ENCODE data around the gene GAS7. TPM values are rescaled to one million over a fixed set of nuclear protein-coding genes. Genes with fewer than 3 reads are reported as not detected.
A peak's percentile ranks its signal among the peaks of the same experiment; 100 is the strongest.

Gene GAS7
- total RNA-seq, 1 donor: 8.6 TPM

DNA sequence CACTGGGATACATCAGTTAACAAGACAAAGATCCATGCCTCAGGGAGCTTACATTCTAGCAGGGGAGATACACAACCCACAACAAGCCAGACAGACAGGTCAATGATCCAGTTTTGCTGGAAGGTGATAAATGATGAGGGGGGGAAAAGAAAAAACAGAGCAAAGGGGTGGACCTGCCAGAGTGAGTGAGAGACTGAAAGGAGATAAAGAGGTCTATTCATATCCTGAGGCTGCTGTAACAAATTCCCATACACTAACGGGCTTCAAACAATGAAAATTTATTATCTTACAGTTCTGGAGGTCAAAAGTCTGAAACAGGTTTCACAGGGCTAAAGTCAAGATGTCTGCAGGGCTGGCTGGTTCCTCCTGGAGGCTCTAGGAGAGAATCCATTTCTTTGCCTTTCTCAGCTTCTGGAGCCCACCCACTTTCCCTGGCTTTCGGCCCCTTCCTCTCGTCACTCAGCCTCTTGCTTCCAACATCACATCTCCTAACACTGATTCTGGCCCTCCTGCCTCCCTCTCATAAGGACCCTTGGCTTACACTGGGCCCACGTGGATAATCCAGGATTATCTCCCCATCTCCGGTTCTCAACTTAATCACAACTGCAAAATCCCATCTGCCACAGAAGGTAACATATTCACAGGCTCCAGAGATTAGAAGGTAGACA lies 81.5 kb downstream of the GAS7 start:
- TF ChIP-seq, protein P1, sequence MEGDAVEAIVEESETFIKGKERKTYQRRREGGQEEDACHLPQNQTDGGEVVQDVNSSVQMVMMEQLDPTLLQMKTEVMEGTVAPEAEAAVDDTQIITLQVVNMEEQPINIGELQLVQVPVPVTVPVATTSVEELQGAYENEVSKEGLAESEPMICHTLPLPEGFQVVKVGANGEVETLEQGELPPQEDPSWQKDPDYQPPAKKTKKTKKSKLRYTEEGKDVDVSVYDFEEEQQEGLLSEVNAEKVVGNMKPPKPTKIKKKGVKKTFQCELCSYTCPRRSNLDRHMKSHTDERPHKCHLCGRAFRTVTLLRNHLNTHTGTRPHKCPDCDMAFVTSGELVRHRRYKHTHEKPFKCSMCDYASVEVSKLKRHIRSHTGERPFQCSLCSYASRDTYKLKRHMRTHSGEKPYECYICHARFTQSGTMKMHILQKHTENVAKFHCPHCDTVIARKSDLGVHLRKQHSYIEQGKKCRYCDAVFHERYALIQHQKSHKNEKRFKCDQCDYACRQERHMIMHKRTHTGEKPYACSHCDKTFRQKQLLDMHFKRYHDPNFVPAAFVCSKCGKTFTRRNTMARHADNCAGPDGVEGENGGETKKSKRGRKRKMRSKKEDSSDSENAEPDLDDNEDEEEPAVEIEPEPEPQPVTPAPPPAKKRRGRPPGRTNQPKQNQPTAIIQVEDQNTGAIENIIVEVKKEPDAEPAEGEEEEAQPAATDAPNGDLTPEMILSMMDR (IDR thresholded peaks at IDR 0.05; ENCODE audit: insufficient read depth, low read depth, low read length): no peak
- DNase-seq (ENCODE audit: low read depth): no peak
- H3K4me3 ChIP-seq (ENCODE audit: low read depth, low read length): no peak overlapping the region

DNA sequence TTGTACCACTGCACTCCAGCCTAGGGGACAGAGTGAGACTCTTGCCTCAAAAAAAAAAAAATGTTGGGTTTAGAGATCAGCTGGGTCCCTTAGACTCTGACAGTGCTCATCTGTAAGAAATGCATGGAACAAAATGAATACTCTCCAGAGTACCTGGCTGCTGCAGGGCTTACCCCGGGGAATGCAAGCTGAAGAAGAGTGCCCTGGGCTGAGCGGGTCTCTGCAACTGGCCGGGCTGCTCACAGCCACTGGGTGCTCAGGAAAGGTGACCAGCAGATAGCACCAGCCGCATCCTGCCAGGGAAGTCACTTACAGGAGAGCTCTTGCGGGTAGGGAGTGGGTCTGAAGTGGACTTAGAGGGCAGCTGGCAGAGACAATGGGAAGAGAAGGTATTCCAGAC lies 82.1 kb downstream of the GAS7 start:
- TF ChIP-seq, protein P1 (IDR thresholded peaks at IDR 0.05; ENCODE audit: insufficient read depth, low read depth, low read length): no peak
- DNase-seq (ENCODE audit: low read depth): no peak
- no peak overlapping the region for H3K4me3 ChIP-seq (ENCODE audit: low read depth, low read length)

DNA sequence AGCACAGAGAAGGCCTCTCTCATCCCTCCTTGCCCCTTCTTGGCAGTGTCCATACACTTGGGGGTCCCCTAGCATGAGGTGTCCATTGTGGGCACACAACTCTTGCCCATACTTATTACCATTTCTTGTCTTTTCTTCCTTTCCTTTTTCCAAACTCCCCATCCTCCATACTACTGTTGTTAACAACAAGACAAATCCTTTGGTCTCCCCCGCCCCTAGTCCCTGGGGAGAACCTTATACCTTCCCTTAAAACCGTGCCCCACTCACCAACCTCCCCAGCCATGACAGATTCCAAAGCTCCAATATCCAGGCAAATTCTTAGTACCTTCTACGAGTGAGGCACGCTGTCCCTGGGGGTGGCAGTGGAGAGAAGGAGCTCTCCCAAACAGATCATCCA lies 82.9 kb downstream of the GAS7 start:
- TF ChIP-seq, protein P1 (IDR thresholded peaks at IDR 0.05; ENCODE audit: insufficient read depth, low read depth, low read length): no peak
- DNase-seq (ENCODE audit: low read depth): no peak
- H3K4me3 ChIP-seq (ENCODE audit: low read depth, low read length): no peak overlapping the region

DNA sequence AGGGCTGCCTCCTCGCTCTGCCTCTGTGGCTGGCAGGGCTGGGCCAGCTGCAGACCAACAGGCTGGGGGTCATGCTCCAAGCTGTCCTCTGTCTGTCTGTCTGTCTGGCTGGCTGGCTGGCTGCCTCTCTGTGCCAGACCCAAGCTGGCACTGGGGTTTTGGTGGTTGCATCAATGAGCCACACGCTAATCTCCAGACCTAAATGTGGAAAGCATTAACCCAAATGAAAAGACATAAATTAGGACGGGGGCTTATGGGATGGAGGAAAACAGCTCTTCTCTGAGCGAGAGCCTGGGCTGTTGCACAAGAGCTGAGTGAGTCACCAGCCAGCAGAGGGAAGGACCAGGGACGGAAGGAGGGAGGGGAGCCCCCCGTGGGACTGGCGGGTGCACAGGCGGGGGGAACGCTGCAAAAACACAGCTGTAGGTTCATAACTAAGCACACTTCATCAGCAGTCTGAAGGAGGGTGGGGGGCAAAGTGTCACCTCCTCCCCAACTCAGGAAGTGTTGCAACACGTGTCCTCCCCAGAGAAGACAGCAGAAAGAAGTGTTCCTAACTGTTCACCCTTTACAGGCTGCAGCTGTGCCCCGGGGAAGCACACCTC lies 83.4 kb downstream of the GAS7 start:
- TF ChIP-seq, protein P1 (IDR thresholded peaks at IDR 0.05; ENCODE audit: insufficient read depth, low read depth, low read length): no peak
- H3K4me3 ChIP-seq (ENCODE audit: low read depth, low read length): peak overlapping the region; percentile 29

DNA sequence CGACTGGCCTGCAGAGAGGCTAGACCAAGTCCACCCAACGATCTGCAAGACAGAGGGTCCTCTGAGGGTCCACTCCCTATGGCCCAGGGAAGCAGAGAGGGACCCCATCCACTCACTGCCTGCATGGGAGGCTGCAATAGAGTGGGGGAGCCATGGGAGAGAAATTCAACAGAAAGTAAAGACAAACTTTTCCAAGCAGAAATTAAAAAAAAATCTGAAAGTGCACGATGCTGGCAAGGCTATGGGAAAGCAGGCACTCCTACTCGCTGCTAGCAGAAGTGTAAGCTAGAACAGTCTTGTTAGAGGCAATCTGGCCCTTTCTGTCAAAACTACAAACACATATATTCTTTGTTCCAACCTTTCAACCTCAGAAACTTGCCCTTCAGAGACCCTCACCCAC lies 85.4 kb downstream of the GAS7 start:
- H3K4me3 ChIP-seq (ENCODE audit: low read depth, low read length): no peak overlapping the region
- DNase-seq (ENCODE audit: low read depth): no peak
- TF ChIP-seq, protein P1 (IDR thresholded peaks at IDR 0.05; ENCODE audit: insufficient read depth, low read depth, low read length): no peak

More for the DNA sequence above, 83.4 kb downstream of the GAS7 start:
- peak; percentile 99 for DNase-seq (ENCODE audit: low read depth)

DNA sequence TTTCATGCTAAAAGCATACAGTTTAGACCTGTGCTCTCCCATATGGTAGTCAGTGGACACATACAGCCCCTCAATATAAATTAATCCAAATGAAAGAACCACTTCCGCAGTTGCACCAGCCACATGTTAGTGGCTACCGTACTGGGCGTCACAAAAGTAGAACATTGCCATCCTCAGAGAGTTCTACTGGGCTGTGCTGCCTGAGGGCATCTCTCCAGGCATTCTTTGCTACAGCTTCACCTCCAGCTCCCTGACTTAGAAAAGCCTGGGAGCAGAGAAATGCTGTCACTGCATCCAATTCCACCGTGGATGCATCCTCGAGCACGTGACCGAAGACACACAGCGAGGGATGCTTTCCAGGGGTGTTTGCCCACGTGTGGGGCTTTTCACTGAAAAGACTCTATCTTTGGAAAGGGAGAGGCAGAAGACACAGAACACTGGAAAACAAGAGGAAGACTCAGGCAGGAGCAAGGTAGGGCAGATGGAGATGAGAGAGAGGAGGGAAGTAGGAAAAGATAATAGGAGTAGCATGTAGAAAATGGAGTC lies 86.4 kb downstream of the GAS7 start:
- no peak overlapping the region for H3K4me3 ChIP-seq (ENCODE audit: low read depth, low read length)
- no peak for DNase-seq (ENCODE audit: low read depth)
- TF ChIP-seq, protein P1 (IDR thresholded peaks at IDR 0.05; ENCODE audit: insufficient read depth, low read depth, low read length): no peak
